Caco-2 (cell line): ENCODE results near the gene YTHDC1. TPM values are rescaled to one million over a fixed set of nuclear protein-coding genes. Genes with fewer than 3 reads are reported as not detected.

Experiments used
- BruUV-seq: library from RNA; stranded (reverse); fragments of 400-500 nt; replicated peaks from 2 replicates; lab custom pipeline; 2021; lab: Mats Ljungman, UMichigan
- CTCF ChIA-PET: fragments of 300-600 bp; sonication (Branson Sonifier 250); formaldehyde crosslinking; loops from one replicate; lab custom pipeline; 2022; ENCODE audit warnings: antibody characterized with exemption; lab: Charles Lee
- POLR2A ChIA-PET: fragments of 300-600 bp; sonication (Branson Sonifier 250); formaldehyde crosslinking; loops from one replicate; lab custom pipeline; 2022; ENCODE audit warnings: antibody characterized with exemption; lab: Charles Lee
- DNase-seq, 2 experiments: peaks; one replicate each; pipeline versions ENCODE4 v3.0.0 to v3.0.0-alpha.2; 2020 to 2022
- H3K27me3 ChIP-seq: replicated peaks from 2 replicates; pipeline ENCODE4 v1.6.0; 2011; ENCODE audit warnings: low read length; ENCODE audit not compliant: control insufficient read depth, insufficient read depth
- H3K36me3 ChIP-seq: 2 replicates; pipeline ENCODE4 v1.5.1; 2011; ENCODE audit warnings: low read length; ENCODE audit not compliant: control insufficient read depth, insufficient read depth
- H3K4me1 ChIP-seq: fragments of 250-450 bp; sonication (Bioruptor Pico); 2 replicates; pipeline ENCODE4 v1.5.1; 2020; ENCODE audit warnings: mild to moderate bottlenecking
- H3K4me3 ChIP-seq: 2 replicates; pipeline ENCODE4 v1.5.1; 2011; ENCODE audit warnings: low read depth, mild to moderate bottlenecking, control low read depth, low read length
- H3K9me3 ChIP-seq: fragments of 250-450 bp; sonication (Bioruptor Pico); 2 replicates; pipeline ENCODE4 v1.5.1; 2020; ENCODE audit warnings: mild to moderate bottlenecking, moderate library complexity
- H3K27ac Mint-ChIP-seq: one replicate; pipeline ENCODE4 v1.8.0; 2022; ENCODE audit warnings: mixed read lengths; ENCODE audit not compliant: unreplicated experiment
- H3K27me3 Mint-ChIP-seq: one replicate; pipeline ENCODE4 v1.8.0; 2022; ENCODE audit warnings: mixed read lengths; ENCODE audit not compliant: insufficient read depth, unreplicated experiment
- H3K36me3 Mint-ChIP-seq: one replicate; pipeline ENCODE4 v1.8.0; 2022; ENCODE audit warnings: mild to moderate bottlenecking, mixed read lengths; ENCODE audit not compliant: insufficient read depth, unreplicated experiment
- H3K4me1 Mint-ChIP-seq: one replicate; pipeline ENCODE4 v1.8.0; 2022; ENCODE audit warnings: low read depth, mixed read lengths; ENCODE audit not compliant: unreplicated experiment
- H3K4me3 Mint-ChIP-seq: one replicate; pipeline ENCODE4 v1.8.0; 2022; ENCODE audit warnings: mild to moderate bottlenecking, moderate library complexity, mixed read lengths; ENCODE audit not compliant: unreplicated experiment
- H3K9me3 Mint-ChIP-seq: one replicate; pipeline ENCODE4 v1.8.0; 2022; ENCODE audit warnings: mixed read lengths; ENCODE audit not compliant: unreplicated experiment
- CTCF ChIP-seq, 2 experiments: fragments of 200-600 bp in 1 of 2; IDR thresholded peaks; 1 replicate in 1 of 2; 2 replicates in 1 of 2; pipeline versions ENCODE4 v1.5.1 to v1.8.0; 2011 to 2022; ENCODE audit warnings: antibody characterized with exemption in 1 of 2, control low read depth in 1 of 2, inconsistent platforms in 1 of 2, low read depth in 1 of 2, low read length in 1 of 2, mild to moderate bottlenecking in 1 of 2, moderate library complexity in 1 of 2; ENCODE audit not compliant: insufficient read depth in 1 of 2, severe bottlenecking in 1 of 2, unreplicated experiment in 1 of 2
- intact Hi-C: fragments of 100-400 bp; cut with micrococcal nuclease; formaldehyde crosslinking; loops from one replicate; pipeline ENCODE4 v1.10.0; 2022; ENCODE audit not compliant: unreplicated experiment
- total RNA-seq: library from RNA; stranded (reverse); gene quantifications from 2 replicates; pipeline ENCODE4 v1.2.3, GENCODE V29; 2022

YTHDC1 gene
- total RNA-seq, 1 experiment from 2014 or later: 101 TPM

- POLR2A ChIA-PET: interaction anchor here (0.6 kb wide), 1 partner anchor 29 kb away, joined by 3 read pairs; no protein-coding TSS in a partner anchor
- Histone ChIP-seq H3K4me3 (no peak overlapping the region), H3K27me3 (no peaks in the 10 kb centered on the region), H3K36me3 (no peaks in the 10 kb centered on the region), H3K4me1 (no peaks in the 10 kb centered on the region), H3K9me3 (no peaks in the 10 kb centered on the region)
- DNase-seq: no peak
- no peak overlapping the region for H3K27ac Mint-ChIP-seq
- intact Hi-C loops: loop anchor here (5.0 to 10.0 kb wide), 3 partner anchors 36 to 203 kb away; no protein-coding TSS in a partner anchor
- no TSS peak for BruUV-seq
- H3K27me3 Mint-ChIP-seq: no peaks in the 10 kb centered on the region
- no peaks in the 10 kb centered on the region for H3K36me3 Mint-ChIP-seq
- CTCF ChIA-PET: no interaction called here
- no peak overlapping the region for H3K4me3 Mint-ChIP-seq
- no peak for TF ChIP-seq CTCF (IDR thresholded peaks at IDR 0.05; ENCODE audit: insufficient read depth in 1 of 2, low read depth in 1 of 2, low read length in 1 of 2, severe bottlenecking in 1 of 2, unreplicated experiment in 1 of 2)
- peaks cover 12% of the 10 kb centered on the region for H3K4me1 Mint-ChIP-seq
- no peaks in the 10 kb centered on the region for H3K9me3 Mint-ChIP-seq
Measured at GRCh38 chr4:68378226-68378625, 28.3 kb upstream of the YTHDC1 start.

- intact Hi-C loops: loop anchor here (1.0 to 10.0 kb wide), 6 partner anchors 8 to 201 kb away; partner anchors contain the start of gene YTHDC1
- POLR2A ChIA-PET: interaction anchor here (0.7 to 1.0 kb wide), 2 partner anchors 26 to 29 kb away, joined by 3 read pairs; no protein-coding TSS in a partner anchor
- H3K27ac Mint-ChIP-seq: no peak overlapping the region
Measured at GRCh38 chr4:68375667-68376559, 26.0 kb upstream of the YTHDC1 start.

More at GRCh38 chr4:68375667-68376559, 26.0 kb upstream of the YTHDC1 start:
- peak; percentile 70 to 84 for TF ChIP-seq CTCF (IDR thresholded peaks at IDR 0.05; ENCODE audit: insufficient read depth in 1 of 2, low read depth in 1 of 2, low read length in 1 of 2, severe bottlenecking in 1 of 2, unreplicated experiment in 1 of 2)
- no peaks in the 10 kb centered on the region for H3K36me3 Mint-ChIP-seq
- DNase-seq: peak; percentile 65 to 78
- Histone ChIP-seq H3K36me3 (no peaks in the 10 kb centered on the region), H3K4me3 (peak overlapping the region; percentile 50), H3K9me3 (no peaks in the 10 kb centered on the region), H3K4me1 (no peaks in the 10 kb centered on the region), H3K27me3 (no peaks in the 10 kb centered on the region)
- CTCF ChIA-PET: interaction anchor here (0.7 to 1.9 kb wide), 9 partner anchors 12 to 653 kb away, joined by 3 to 32 read pairs (median 5); partner anchors contain the start of gene YTHDC1
- no peaks in the 10 kb centered on the region for H3K9me3 Mint-ChIP-seq
- H3K27me3 Mint-ChIP-seq: no peaks in the 10 kb centered on the region
- no TSS peak for BruUV-seq
- H3K4me1 Mint-ChIP-seq: peaks cover 7% of the 10 kb centered on the region
- peak overlapping the region; percentile 78 for H3K4me3 Mint-ChIP-seq
